ENCODE measurements around the gene ABHD6. TPM values are rescaled to one million over a fixed set of nuclear protein-coding genes. Genes with fewer than 3 reads are reported as not detected.
"Not testable (repeated sequence)": the region's sequence is repeated elsewhere in the genome, so short reads cannot be mapped to it uniquely, and the experiment has no call there.

ABHD6 gene
- total RNA-seq, 1 donor from 2014 or later, result 2.4 TPM

GRCh38 chr3:58241306-58242044 is 3.9 kb downstream of the ABHD6 start:
- DNase-seq (ENCODE audit: low read depth), result no peak
- peak overlapping the region; percentile 17 for H3K4me3 ChIP-seq (ENCODE audit: low read depth, low read length)

DNA sequence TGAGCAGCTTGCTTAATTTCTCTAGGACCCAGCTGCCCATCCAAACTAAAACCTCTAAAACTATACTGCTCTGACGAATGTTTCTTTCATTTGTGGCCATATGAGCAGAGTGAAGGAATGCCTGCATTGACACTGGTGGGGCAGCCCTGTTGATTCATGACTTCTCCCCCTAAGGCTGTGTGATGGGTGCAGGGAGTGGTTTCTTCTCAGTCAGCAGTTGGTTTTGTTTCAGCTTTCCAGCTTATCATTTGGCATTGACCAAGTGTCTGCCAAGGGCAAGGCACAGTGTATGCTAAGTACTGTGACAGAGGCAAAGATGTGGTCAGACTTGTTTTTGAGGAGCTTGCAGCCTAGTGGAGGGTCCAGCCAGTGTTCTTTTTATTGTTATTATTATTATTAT is 4.7 kb downstream of the ABHD6 start:
- H3K4me3 ChIP-seq (ENCODE audit: low read depth, low read length), result no peak overlapping the region
- no peak for DNase-seq (ENCODE audit: low read depth)
- TF ChIP-seq, protein P1, sequence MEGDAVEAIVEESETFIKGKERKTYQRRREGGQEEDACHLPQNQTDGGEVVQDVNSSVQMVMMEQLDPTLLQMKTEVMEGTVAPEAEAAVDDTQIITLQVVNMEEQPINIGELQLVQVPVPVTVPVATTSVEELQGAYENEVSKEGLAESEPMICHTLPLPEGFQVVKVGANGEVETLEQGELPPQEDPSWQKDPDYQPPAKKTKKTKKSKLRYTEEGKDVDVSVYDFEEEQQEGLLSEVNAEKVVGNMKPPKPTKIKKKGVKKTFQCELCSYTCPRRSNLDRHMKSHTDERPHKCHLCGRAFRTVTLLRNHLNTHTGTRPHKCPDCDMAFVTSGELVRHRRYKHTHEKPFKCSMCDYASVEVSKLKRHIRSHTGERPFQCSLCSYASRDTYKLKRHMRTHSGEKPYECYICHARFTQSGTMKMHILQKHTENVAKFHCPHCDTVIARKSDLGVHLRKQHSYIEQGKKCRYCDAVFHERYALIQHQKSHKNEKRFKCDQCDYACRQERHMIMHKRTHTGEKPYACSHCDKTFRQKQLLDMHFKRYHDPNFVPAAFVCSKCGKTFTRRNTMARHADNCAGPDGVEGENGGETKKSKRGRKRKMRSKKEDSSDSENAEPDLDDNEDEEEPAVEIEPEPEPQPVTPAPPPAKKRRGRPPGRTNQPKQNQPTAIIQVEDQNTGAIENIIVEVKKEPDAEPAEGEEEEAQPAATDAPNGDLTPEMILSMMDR (conservative IDR thresholded peaks at IDR 0.05; ENCODE audit: low read depth, low read length), result no peak

More at GRCh38 chr3:58241306-58242044, 3.9 kb downstream of the ABHD6 start:
- TF ChIP-seq, protein P1 (conservative IDR thresholded peaks at IDR 0.05; ENCODE audit: low read depth, low read length), result peak; percentile 19

DNA sequence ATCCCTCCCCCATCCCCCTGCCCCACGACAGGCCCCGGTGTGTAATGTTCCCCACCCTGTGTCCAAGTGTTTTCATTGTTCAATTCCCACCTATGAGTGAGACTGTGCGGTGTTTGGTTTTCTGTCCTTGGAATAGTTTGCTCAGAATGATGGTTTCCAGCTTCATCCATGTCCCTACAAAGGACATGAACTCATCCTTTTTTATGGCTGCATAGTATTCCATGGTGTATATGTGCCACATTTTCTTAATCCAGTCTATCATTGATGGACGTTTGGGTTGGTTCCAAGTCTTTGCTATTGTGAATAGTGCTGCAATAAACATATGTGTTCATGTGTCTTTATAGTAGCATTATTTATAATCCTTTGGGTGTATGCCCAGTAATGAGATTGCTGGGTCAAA is 5.3 kb downstream of the ABHD6 start:
- not testable (repeated sequence) for H3K4me3 ChIP-seq (ENCODE audit: low read depth, low read length); DNase-seq (ENCODE audit: low read depth)

DNA sequence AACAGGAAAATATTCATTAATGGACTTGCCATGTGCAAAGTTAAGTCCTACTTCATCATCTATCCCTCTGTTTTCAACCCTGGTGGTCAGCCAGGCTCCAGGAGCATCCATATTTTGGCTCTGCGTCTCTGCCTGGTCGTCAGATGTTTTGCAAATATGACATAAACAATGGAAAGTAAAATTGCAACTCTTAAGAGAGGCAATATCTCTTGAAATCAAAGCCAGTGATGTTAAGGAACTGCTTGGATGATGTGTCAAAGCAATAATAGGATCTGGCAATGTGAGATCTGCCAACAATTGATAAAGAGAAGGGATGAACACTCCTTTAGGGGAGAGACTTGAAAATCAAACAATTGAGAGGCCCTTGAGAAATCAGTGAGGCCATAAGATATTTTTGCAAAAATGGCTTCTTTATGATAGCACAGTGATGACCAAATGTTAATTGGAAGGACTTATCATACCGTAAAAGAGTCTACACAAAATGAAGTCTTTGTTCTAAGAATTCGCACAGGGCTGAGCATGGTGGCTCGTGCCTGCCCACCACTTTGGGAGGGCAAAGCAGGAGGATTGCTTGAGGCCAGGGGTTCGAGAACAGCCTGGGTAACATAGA is 6.5 kb downstream of the ABHD6 start:
- DNase-seq (ENCODE audit: low read depth), result no peak
- H3K4me3 ChIP-seq (ENCODE audit: low read depth, low read length), result no peak overlapping the region
- TF ChIP-seq, protein P1 (conservative IDR thresholded peaks at IDR 0.05; ENCODE audit: low read depth, low read length), result no peak

- TF ChIP-seq, protein P1 (conservative IDR thresholded peaks at IDR 0.05; ENCODE audit: low read depth, low read length), result no peak
- no peak for DNase-seq (ENCODE audit: low read depth)
- H3K4me3 ChIP-seq (ENCODE audit: low read depth, low read length), result no peak overlapping the region
These were observed 8.8 kb downstream of the ABHD6 start for GRCh38 chr3:58246148-58247047.

GRCh38 chr3:58249358-58250092 is 11.9 kb downstream of the ABHD6 start:
- H3K4me3 ChIP-seq (ENCODE audit: low read depth, low read length), result peak overlapping the region; percentile 15
- no peak for DNase-seq (ENCODE audit: low read depth)
- TF ChIP-seq, protein P1 (conservative IDR thresholded peaks at IDR 0.05; ENCODE audit: low read depth, low read length), result peak; percentile 43

Data from epithelial cell of proximal tubule (primary cell).